ENCODE measurements around the gene NRL.

DNA sequence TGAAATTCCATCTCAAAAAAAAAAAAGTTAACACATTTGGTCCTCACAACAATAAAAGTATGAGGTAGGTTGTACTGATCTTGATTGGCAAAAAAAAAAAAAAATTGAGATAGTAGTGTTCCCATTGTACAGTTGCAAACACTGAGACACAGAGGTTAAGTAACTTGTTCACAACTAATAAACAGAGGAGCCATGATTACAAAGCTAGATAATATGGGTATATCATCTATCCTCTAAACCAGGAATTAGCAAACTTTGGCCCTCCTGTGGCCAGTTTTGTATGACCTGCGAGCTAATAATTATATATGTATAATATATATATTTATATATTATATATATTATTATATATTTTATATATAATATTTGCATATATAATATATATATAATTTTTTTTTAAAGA, 19.0 kb upstream of the NRL start:
- TF ChIP-seq CTCF (conservative IDR thresholded peaks at IDR 0.05 in 1 of 2, IDR thresholded peaks at IDR 0.05 in 1 of 2; ENCODE audit: low read depth in 1 of 2, low read length in 2 of 2), result no peak
- TF ChIP-seq EZH2 (IDR thresholded peaks at IDR 0.05; ENCODE audit: low read length, missing control alignments), result no peak

Data from fibroblast of lung (primary cell).